ENCODE measurements around the gene MAGI1. TPM values are rescaled to one million over a fixed set of nuclear protein-coding genes. Genes with fewer than 3 reads are reported as not detected.
"Not testable (repeated sequence)": the region's sequence is repeated elsewhere in the genome, so short reads cannot be mapped to it uniquely, and the experiment has no call there.

Gene MAGI1
- polyA plus RNA-seq, 2 donors, result 6.0 to 10.6 TPM

- Histone ChIP-seq H3K27me3 (ENCODE audit: control insufficient read depth in 1 of 2, insufficient read depth in 2 of 2, low read length in 2 of 2) (no peaks in the 10 kb centered on the region), H3K4me3 (ENCODE audit: low read depth in 1 of 2, low read length in 2 of 2) (no peak overlapping the region), H3K27ac (ENCODE audit: low read depth in 2 of 2, low read length in 1 of 2) (no peak overlapping the region), H3K4me1 (ENCODE audit: control insufficient read depth in 2 of 2, insufficient read depth in 2 of 2, low read length in 1 of 2) (peaks cover 2 to 4% of the 10 kb centered on the region in 2 donors), H3K36me3 (ENCODE audit: control insufficient read depth in 2 of 2, insufficient read depth in 2 of 2, low read length in 1 of 2) (no peaks in the 10 kb centered on the region), H3K9me3 (ENCODE audit: control insufficient read depth in 2 of 2, insufficient read depth in 1 of 2, low read depth in 1 of 2, low read length in 1 of 2) (no peaks in the 10 kb centered on the region)
- 73 to 77% methylated on average over 2 of the region's 2 CpGs for WGBS, 2 donors
Measured at GRCh38 chr3:65550137-65550536, 488.6 kb downstream of the MAGI1 start.

DNA sequence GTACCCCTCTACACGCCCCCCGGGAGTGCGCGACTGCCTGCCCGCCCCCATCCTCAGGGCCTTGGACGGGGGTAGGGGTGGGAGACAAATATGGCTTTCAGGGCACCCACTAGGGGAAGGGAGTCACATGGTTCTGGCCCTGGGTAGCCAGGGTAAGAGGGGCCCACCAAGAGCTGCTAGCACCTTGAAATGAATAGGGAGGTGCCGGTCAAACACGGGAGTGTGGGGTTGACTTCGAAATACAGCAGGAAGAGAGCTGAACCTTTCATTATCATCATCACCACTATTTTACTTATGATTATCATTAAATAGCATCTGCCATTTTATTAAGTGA, 489.1 kb downstream of the MAGI1 start:
- Histone ChIP-seq H3K9me3 (ENCODE audit: control insufficient read depth in 2 of 2, insufficient read depth in 1 of 2, low read depth in 1 of 2, low read length in 1 of 2) (no peaks in the 10 kb centered on the region), H3K27me3 (ENCODE audit: control insufficient read depth in 1 of 2, insufficient read depth in 2 of 2, low read length in 2 of 2) (no peaks in the 10 kb centered on the region), H3K4me1 (ENCODE audit: control insufficient read depth in 2 of 2, insufficient read depth in 2 of 2, low read length in 1 of 2) (peaks cover 2 to 4% of the 10 kb centered on the region in 2 donors), H3K27ac (ENCODE audit: low read depth in 2 of 2, low read length in 1 of 2) (no peak overlapping the region), H3K4me3 (ENCODE audit: low read depth in 1 of 2, low read length in 2 of 2) (peak overlapping the region; percentile 29 to 55), H3K36me3 (ENCODE audit: control insufficient read depth in 2 of 2, insufficient read depth in 2 of 2, low read length in 1 of 2) (no peaks in the 10 kb centered on the region)
- WGBS, 2 donors, result 36 to 38% methylated on average over 9 of the region's 9 CpGs

DNA sequence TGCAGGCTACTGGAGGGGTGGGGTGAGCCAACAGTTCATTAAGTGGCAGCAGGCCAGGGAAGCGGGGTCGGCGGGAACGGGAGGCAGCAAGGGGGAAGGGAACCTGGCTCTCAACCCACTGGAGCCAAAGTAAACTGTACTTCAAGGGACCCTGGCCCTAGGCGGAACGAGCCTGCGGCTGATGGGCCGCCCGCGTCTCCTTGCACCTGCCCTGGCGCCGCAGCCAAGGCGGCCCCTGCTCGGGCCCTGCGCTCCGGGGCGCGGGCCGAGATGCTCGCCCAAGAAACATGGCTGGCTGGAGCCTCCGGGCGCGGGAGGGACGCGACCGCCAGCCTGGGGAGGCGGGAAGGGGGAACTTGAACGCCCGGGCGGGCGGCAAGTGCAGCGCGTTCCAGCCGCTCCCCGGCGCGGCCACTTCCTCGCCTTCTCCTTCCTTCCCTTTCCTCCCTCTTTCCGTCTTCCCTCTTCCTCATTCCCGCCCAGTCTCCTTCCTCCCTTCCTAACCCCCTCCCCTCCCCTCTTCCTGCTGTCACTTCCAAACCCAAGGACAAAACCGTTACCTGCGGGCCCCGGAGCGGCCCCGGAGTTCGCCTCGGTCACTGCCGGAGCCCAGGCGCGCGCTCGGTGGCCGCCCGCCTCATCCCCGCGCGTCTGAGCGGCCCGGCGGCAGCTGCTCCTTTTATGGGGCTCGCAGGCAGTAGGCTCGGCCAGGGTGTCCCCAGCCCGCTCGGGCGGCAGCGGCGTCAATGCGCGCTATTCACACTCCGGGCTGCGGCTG, 489.7 kb downstream of the MAGI1 start:
- no peaks in the 10 kb centered on the region for H3K27me3 ChIP-seq (ENCODE audit: control insufficient read depth in 1 of 2, insufficient read depth in 2 of 2, low read length in 2 of 2)
- H3K4me1 ChIP-seq (ENCODE audit: control insufficient read depth in 2 of 2, insufficient read depth in 2 of 2, low read length in 1 of 2), result peaks cover 2 to 4% of the 10 kb centered on the region in 2 donors
- H3K4me3 ChIP-seq (ENCODE audit: low read depth in 1 of 2, low read length in 2 of 2), result peak overlapping the region; percentile 29 to 55
- no peaks in the 10 kb centered on the region for H3K36me3 ChIP-seq (ENCODE audit: control insufficient read depth in 2 of 2, insufficient read depth in 2 of 2, low read length in 1 of 2)
- H3K9me3 ChIP-seq (ENCODE audit: control insufficient read depth in 2 of 2, insufficient read depth in 1 of 2, low read depth in 1 of 2, low read length in 1 of 2), result no peaks in the 10 kb centered on the region
- 5 to 9% methylated on average over 61 to 71 of the region's 71 CpGs for WGBS, 2 donors
- H3K27ac ChIP-seq (ENCODE audit: low read depth in 2 of 2, low read length in 1 of 2), result no peak overlapping the region

GRCh38 chr3:65545429-65545828, 493.3 kb downstream of the MAGI1 start:
- no peaks in the 10 kb centered on the region for H3K27me3 ChIP-seq (ENCODE audit: control insufficient read depth in 1 of 2, insufficient read depth in 2 of 2, low read length in 2 of 2)
- 90 to 91% methylated on average over 1 of the region's 1 CpG for WGBS, 2 donors
- H3K36me3 ChIP-seq (ENCODE audit: control insufficient read depth in 2 of 2, insufficient read depth in 2 of 2, low read length in 1 of 2), result no peaks in the 10 kb centered on the region
- no peaks in the 10 kb centered on the region for H3K9me3 ChIP-seq (ENCODE audit: control insufficient read depth in 2 of 2, insufficient read depth in 1 of 2, low read depth in 1 of 2, low read length in 1 of 2)
- H3K27ac ChIP-seq (ENCODE audit: low read depth in 2 of 2, low read length in 1 of 2), result no peak overlapping the region
- H3K4me3 ChIP-seq (ENCODE audit: low read depth in 1 of 2, low read length in 2 of 2), result no peak overlapping the region
- peaks cover 2 to 4% of the 10 kb centered on the region in 2 donors for H3K4me1 ChIP-seq (ENCODE audit: control insufficient read depth in 2 of 2, insufficient read depth in 2 of 2, low read length in 1 of 2)

GRCh38 chr3:65543391-65543790, 495.3 kb downstream of the MAGI1 start:
- H3K4me1 ChIP-seq (ENCODE audit: control insufficient read depth in 2 of 2, insufficient read depth in 2 of 2, low read length in 1 of 2); H3K9me3 ChIP-seq (ENCODE audit: control insufficient read depth in 2 of 2, insufficient read depth in 1 of 2, low read depth in 1 of 2, low read length in 1 of 2); H3K4me3 ChIP-seq (ENCODE audit: low read depth in 1 of 2, low read length in 2 of 2); H3K27me3 ChIP-seq (ENCODE audit: control insufficient read depth in 1 of 2, insufficient read depth in 2 of 2, low read length in 2 of 2); H3K27ac ChIP-seq (ENCODE audit: low read depth in 2 of 2, low read length in 1 of 2); H3K36me3 ChIP-seq (ENCODE audit: control insufficient read depth in 2 of 2, insufficient read depth in 2 of 2, low read length in 1 of 2): not testable (repeated sequence)
- 79 to 82% methylated on average over 1 of the region's 1 CpG for WGBS, 2 donors

GRCh38 chr3:65540666-65541065, 498.1 kb downstream of the MAGI1 start:
- no peak overlapping the region for H3K27ac ChIP-seq (ENCODE audit: low read depth in 2 of 2, low read length in 1 of 2)
- 53 to 56% methylated on average over 1 of the region's 1 CpG for WGBS, 2 donors
- no peaks in the 10 kb centered on the region for H3K4me1 ChIP-seq (ENCODE audit: control insufficient read depth in 2 of 2, insufficient read depth in 2 of 2, low read length in 1 of 2)
- no peaks in the 10 kb centered on the region for H3K36me3 ChIP-seq (ENCODE audit: control insufficient read depth in 2 of 2, insufficient read depth in 2 of 2, low read length in 1 of 2)
- no peaks in the 10 kb centered on the region for H3K27me3 ChIP-seq (ENCODE audit: control insufficient read depth in 1 of 2, insufficient read depth in 2 of 2, low read length in 2 of 2)
- H3K9me3 ChIP-seq (ENCODE audit: control insufficient read depth in 2 of 2, insufficient read depth in 1 of 2, low read depth in 1 of 2, low read length in 1 of 2), result no peaks in the 10 kb centered on the region
- H3K4me3 ChIP-seq (ENCODE audit: low read depth in 1 of 2, low read length in 2 of 2), result no peak overlapping the region

DNA sequence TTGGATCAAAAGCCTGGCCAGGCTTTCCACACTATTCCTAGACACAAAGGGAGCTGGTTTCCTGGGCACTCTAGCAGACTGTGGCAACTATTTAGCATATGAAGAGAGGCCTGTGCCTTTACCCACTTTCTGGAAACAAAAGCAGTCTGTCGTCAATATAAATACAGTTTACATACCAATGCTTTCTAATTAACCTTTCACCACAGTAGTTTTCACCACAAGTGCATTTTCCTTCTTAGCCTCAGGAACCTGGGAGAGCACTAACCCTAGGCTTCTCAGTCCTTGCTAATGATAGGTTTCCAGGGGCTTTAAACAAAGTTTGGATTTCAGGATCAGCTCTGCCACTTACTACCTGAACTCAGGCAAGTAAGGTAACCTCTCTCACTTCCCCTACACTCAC, 499.1 kb downstream of the MAGI1 start:
- WGBS, 2 donors, result 70 to 73% methylated on average over 1 of the region's 1 CpG
- H3K4me1 ChIP-seq (ENCODE audit: control insufficient read depth in 2 of 2, insufficient read depth in 2 of 2, low read length in 1 of 2), result no peaks in the 10 kb centered on the region
- H3K27me3 ChIP-seq (ENCODE audit: control insufficient read depth in 1 of 2, insufficient read depth in 2 of 2, low read length in 2 of 2), result no peaks in the 10 kb centered on the region
- H3K9me3 ChIP-seq (ENCODE audit: control insufficient read depth in 2 of 2, insufficient read depth in 1 of 2, low read depth in 1 of 2, low read length in 1 of 2), result no peaks in the 10 kb centered on the region
- H3K27ac ChIP-seq (ENCODE audit: low read depth in 2 of 2, low read length in 1 of 2), result no peak overlapping the region
- no peaks in the 10 kb centered on the region for H3K36me3 ChIP-seq (ENCODE audit: control insufficient read depth in 2 of 2, insufficient read depth in 2 of 2, low read length in 1 of 2)
- no peak overlapping the region for H3K4me3 ChIP-seq (ENCODE audit: low read depth in 1 of 2, low read length in 2 of 2)

DNA sequence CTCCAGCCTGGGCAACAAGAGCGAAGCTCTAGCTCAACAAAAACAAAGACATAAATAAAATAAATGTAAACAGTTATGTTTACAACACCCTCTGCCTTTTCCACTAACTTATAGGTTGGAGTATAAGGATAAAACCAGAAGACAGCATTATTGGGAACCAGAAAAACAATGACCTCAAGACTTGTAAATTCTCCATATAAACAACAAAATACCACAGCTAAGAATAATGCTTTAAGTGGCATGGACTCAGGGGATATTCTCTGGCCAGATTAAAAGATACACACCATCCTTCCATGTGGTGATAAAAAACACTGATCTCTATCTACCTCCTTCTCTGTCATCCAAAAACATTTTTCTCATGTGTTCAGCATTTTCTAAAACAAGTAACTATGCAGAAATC, 500.6 kb downstream of the MAGI1 start:
- 81 to 84% methylated on average over 1 of the region's 1 CpG for WGBS, 2 donors
- H3K4me3 ChIP-seq (ENCODE audit: low read depth in 1 of 2, low read length in 2 of 2), result no peak overlapping the region
- no peaks in the 10 kb centered on the region for H3K4me1 ChIP-seq (ENCODE audit: control insufficient read depth in 2 of 2, insufficient read depth in 2 of 2, low read length in 1 of 2)
- no peak overlapping the region for H3K27ac ChIP-seq (ENCODE audit: low read depth in 2 of 2, low read length in 1 of 2)
- H3K9me3 ChIP-seq (ENCODE audit: control insufficient read depth in 2 of 2, insufficient read depth in 1 of 2, low read depth in 1 of 2, low read length in 1 of 2), result no peaks in the 10 kb centered on the region
- H3K36me3 ChIP-seq (ENCODE audit: control insufficient read depth in 2 of 2, insufficient read depth in 2 of 2, low read length in 1 of 2), result no peaks in the 10 kb centered on the region
- H3K27me3 ChIP-seq (ENCODE audit: control insufficient read depth in 1 of 2, insufficient read depth in 2 of 2, low read length in 2 of 2), result no peaks in the 10 kb centered on the region

GRCh38 chr3:65537109-65537508, 501.6 kb downstream of the MAGI1 start:
- Histone ChIP-seq H3K4me3 (ENCODE audit: low read depth in 1 of 2, low read length in 2 of 2) (no peak overlapping the region), H3K36me3 (ENCODE audit: control insufficient read depth in 2 of 2, insufficient read depth in 2 of 2, low read length in 1 of 2) (no peaks in the 10 kb centered on the region), H3K9me3 (ENCODE audit: control insufficient read depth in 2 of 2, insufficient read depth in 1 of 2, low read depth in 1 of 2, low read length in 1 of 2) (no peaks in the 10 kb centered on the region), H3K27me3 (ENCODE audit: control insufficient read depth in 1 of 2, insufficient read depth in 2 of 2, low read length in 2 of 2) (no peaks in the 10 kb centered on the region), H3K4me1 (ENCODE audit: control insufficient read depth in 2 of 2, insufficient read depth in 2 of 2, low read length in 1 of 2) (no peaks in the 10 kb centered on the region), H3K27ac (ENCODE audit: low read depth in 2 of 2, low read length in 1 of 2) (no peak overlapping the region)
- WGBS, 2 donors, result 85 to 87% methylated on average over 3 of the region's 3 CpGs

DNA sequence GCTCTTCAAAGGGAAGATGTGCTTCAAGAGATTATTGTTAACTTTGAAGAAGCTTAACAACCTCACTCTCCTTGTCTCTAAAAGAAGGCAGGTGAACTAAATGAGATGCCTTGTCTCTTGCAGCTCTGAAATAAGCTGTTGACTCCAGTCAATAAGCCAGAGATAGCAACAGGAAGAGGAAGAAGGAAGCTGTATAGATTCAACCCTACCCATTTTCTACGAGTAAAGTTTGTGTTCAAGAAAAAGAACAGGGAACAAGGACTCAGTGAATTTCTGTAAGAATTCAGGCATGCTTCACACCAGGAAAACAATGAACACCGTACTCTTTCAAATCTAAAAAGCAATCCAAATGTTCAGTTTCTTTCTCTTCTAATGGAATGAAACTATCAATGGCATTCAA, 503.5 kb downstream of the MAGI1 start:
- Histone ChIP-seq H3K27me3 (ENCODE audit: control insufficient read depth in 1 of 2, insufficient read depth in 2 of 2, low read length in 2 of 2) (no peaks in the 10 kb centered on the region), H3K27ac (ENCODE audit: low read depth in 2 of 2, low read length in 1 of 2) (no peak overlapping the region), H3K36me3 (ENCODE audit: control insufficient read depth in 2 of 2, insufficient read depth in 2 of 2, low read length in 1 of 2) (no peaks in the 10 kb centered on the region), H3K9me3 (ENCODE audit: control insufficient read depth in 2 of 2, insufficient read depth in 1 of 2, low read depth in 1 of 2, low read length in 1 of 2) (no peaks in the 10 kb centered on the region), H3K4me3 (ENCODE audit: low read depth in 1 of 2, low read length in 2 of 2) (no peak overlapping the region), H3K4me1 (ENCODE audit: control insufficient read depth in 2 of 2, insufficient read depth in 2 of 2, low read length in 1 of 2) (no peaks in the 10 kb centered on the region)
- 63 to 71% methylated on average over 2 of the region's 2 CpGs for WGBS, 2 donors
